ENCODE results near the gene GAMT. TPM values are rescaled to one million over a fixed set of nuclear protein-coding genes. Genes with fewer than 3 reads are reported as not detected.

GAMT gene
- total RNA-seq, 1 donor from 2014 or later = 7.8 TPM

GRCh38 chr19:1434040-1434366 is 32.7 kb upstream of the GAMT start:
- TF ChIP-seq CTCF (IDR thresholded peaks at IDR 0.05) = no peak
- DNase-seq (no peak), ATAC-seq (no peak)
- Histone ChIP-seq H3K4me1 (peaks cover 6% of the 10 kb centered on the region), H3K27ac (no peak overlapping the region), H3K36me3 (peaks cover 67% of the 10 kb centered on the region), H3K27me3 (ENCODE audit: low read depth) (no peaks in the 10 kb centered on the region), H3K9me3 (no peaks in the 10 kb centered on the region), H3K4me3 (no peak overlapping the region)
- intact Hi-C loops (cut with DNase I) = no loop called here

- no peak overlapping the region for H3K4me3 ChIP-seq
- H3K27me3 ChIP-seq (ENCODE audit: low read depth) = no peaks in the 10 kb centered on the region
- no peaks in the 10 kb centered on the region for H3K9me3 ChIP-seq
- no peak for DNase-seq
- intact Hi-C loops (cut with DNase I) = no loop called here
- H3K36me3 ChIP-seq = peaks cover 74% of the 10 kb centered on the region
- peaks cover 5% of the 10 kb centered on the region for H3K4me1 ChIP-seq
- TF ChIP-seq CTCF (IDR thresholded peaks at IDR 0.05) = no peak
- no peak overlapping the region for H3K27ac ChIP-seq
- no peak for ATAC-seq
Measured at GRCh38 chr19:1433119-1434039, 32.0 kb upstream of the GAMT start.

- Histone ChIP-seq H3K4me1 (peaks cover under 1% of the 10 kb centered on the region), H3K4me3 (no peak overlapping the region), H3K27ac (no peak overlapping the region), H3K36me3 (peaks cover 81% of the 10 kb centered on the region), H3K9me3 (no peaks in the 10 kb centered on the region), H3K27me3 (ENCODE audit: low read depth) (no peaks in the 10 kb centered on the region)
- ATAC-seq = no peak
- no peak for TF ChIP-seq CTCF (IDR thresholded peaks at IDR 0.05)
- intact Hi-C loops (cut with DNase I) = no loop called here
- no peak for DNase-seq
Measured at GRCh38 chr19:1432507-1432887, 31.2 kb upstream of the GAMT start.

DNA sequence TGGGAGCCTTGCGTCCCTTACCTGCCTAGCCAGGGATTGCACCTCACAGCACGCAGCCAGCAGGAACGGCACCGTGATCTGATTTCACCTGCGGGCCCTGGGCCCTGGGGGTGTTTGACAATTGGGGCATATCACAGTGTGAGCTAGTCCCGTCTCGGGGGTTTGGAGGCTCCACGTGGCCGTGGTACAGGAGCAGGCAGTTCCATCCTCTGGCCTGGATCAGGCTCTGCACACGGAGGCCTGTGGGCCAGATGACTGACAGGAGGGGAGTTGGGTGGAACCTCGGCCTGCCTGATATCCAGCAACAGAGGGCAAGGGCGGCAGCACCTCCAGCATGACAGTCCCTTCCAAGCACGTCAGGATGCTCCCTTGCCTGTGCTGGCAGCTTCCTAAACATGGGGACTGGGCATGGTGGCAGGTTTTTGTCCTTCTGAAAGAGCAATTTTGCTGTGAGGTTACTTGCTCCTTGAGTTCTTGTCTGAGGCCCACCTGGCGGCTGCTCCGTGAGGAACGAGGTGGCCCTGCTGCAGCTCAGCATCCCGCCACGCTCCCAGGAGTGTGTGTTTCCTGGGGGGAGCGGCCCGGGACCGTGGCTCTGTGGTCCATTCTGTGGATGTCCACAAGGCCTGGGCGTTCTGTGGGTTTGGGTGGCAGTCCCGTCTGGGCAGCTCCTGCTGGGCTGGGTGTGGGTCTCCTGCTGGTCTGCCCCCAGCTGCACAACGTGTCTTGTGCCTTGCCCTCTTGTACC is 30.6 kb upstream of the GAMT start:
- H3K9me3 ChIP-seq = no peaks in the 10 kb centered on the region
- H3K27me3 ChIP-seq (ENCODE audit: low read depth) = no peaks in the 10 kb centered on the region
- intact Hi-C loops (cut with DNase I) = no loop called here
- DNase-seq (no peak), ATAC-seq (no peak)
- H3K4me3 ChIP-seq = no peak overlapping the region
- no peak for TF ChIP-seq CTCF (IDR thresholded peaks at IDR 0.05)
- H3K4me1 ChIP-seq = no peaks in the 10 kb centered on the region
- H3K27ac ChIP-seq = no peak overlapping the region
- peaks cover 87% of the 10 kb centered on the region for H3K36me3 ChIP-seq

GRCh38 chr19:1430246-1430645 is 28.9 kb upstream of the GAMT start:
- Histone ChIP-seq H3K4me3 (no peak overlapping the region), H3K27ac (no peak overlapping the region), H3K36me3 (peaks cover 99% of the 10 kb centered on the region), H3K9me3 (no peaks in the 10 kb centered on the region), H3K4me1 (no peaks in the 10 kb centered on the region), H3K27me3 (ENCODE audit: low read depth) (no peaks in the 10 kb centered on the region)
- TF ChIP-seq CTCF (IDR thresholded peaks at IDR 0.05) = no peak
- intact Hi-C loops (cut with DNase I) = no loop called here
- DNase-seq (no peak), ATAC-seq (no peak)

All from lower lobe of right lung (tissue), 2 donors.